ENCODE results near the gene MICU2.

The MICU2 gene, protein sequence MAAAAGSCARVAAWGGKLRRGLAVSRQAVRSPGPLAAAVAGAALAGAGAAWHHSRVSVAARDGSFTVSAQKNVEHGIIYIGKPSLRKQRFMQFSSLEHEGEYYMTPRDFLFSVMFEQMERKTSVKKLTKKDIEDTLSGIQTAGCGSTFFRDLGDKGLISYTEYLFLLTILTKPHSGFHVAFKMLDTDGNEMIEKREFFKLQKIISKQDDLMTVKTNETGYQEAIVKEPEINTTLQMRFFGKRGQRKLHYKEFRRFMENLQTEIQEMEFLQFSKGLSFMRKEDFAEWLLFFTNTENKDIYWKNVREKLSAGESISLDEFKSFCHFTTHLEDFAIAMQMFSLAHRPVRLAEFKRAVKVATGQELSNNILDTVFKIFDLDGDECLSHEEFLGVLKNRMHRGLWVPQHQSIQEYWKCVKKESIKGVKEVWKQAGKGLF

DNA sequence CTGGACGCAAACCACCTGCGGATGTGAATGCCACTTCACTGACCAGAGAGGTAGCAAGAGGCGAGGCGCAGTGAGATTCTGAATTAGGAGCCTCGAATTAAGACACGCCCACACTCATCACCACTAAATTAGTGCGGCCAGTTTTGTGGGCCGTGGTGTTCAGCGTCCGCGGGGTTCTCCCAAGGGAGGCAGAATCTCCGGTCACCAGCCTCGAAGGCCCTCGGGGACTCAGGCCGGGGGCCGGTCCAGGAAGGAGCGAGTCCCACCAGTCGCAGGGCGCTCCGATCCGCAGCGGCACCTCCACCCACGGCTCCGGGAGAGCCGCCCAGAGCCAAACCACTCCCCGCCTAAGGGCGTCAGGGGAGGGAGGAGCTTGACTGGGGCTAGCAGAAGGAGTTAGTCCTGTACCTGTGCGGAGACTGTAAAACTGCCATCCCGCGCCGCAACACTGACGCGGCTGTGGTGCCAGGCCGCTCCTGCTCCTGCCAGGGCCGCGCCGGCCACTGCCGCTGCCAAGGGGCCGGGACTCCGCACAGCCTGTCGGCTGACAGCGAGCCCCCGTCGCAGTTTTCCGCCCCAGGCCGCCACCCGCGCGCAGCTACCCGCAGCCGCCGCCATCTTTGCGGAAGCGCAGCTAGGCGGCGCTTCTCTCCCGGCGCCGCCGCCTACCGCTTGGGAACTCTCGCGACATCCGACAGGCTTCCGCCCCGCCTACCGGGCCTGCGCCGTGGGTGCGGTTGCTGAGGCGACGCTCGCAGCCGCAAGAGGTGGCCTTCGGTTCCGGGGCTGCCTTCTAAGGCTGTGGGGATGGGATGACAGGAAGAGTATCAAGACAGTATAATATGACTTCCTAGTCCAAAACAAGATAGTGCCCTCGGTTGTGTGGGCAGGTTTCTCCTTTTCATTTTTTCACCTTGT, at the start of gene MICU2:
Gene MICU2, minus strand, starts transcription at position 640 of the 918 bp plus-strand sequence. Its CDS starts 22 bp downstream, at position 618.
- no peaks in the 10 kb centered on the region for H3K9me3 ChIP-seq (ENCODE audit: control insufficient read depth, insufficient read depth, low read length)
- peak within 1 kb of the TSS; percentile 93 for H3K9ac ChIP-seq (ENCODE audit: low read depth, low read length)
- H3K4me3 ChIP-seq (ENCODE audit: low read depth, low read length) = peak within 1 kb of the TSS; percentile 92
- H3K4me1 ChIP-seq (ENCODE audit: control insufficient read depth, insufficient read depth, low read length) = peaks cover 4% of the 10 kb centered on the region
- H3K36me3 ChIP-seq (ENCODE audit: control insufficient read depth, insufficient read depth, low read length) = no peaks in the 10 kb centered on the region
- peaks cover 4% of the 10 kb centered on the region for H3K27me3 ChIP-seq (ENCODE audit: control insufficient read depth, insufficient read depth, low read length)

GRCh38 chr13:21641629-21642028, 37.7 kb upstream of the MICU2 start:
- Histone ChIP-seq H3K4me1 (ENCODE audit: control insufficient read depth, insufficient read depth, low read length) (no peaks in the 10 kb centered on the region), H3K36me3 (ENCODE audit: control insufficient read depth, insufficient read depth, low read length) (no peaks in the 10 kb centered on the region), H3K27me3 (ENCODE audit: control insufficient read depth, insufficient read depth, low read length) (no peaks in the 10 kb centered on the region), H3K9ac (ENCODE audit: low read depth, low read length) (no peak overlapping the region), H3K4me3 (ENCODE audit: low read depth, low read length) (no peak overlapping the region), H3K9me3 (ENCODE audit: control insufficient read depth, insufficient read depth, low read length) (no peaks in the 10 kb centered on the region)

- H3K9ac ChIP-seq (ENCODE audit: low read depth, low read length) = no peak overlapping the region
- H3K4me1 ChIP-seq (ENCODE audit: control insufficient read depth, insufficient read depth, low read length) = no peaks in the 10 kb centered on the region
- no peak overlapping the region for H3K4me3 ChIP-seq (ENCODE audit: low read depth, low read length)
- H3K36me3 ChIP-seq (ENCODE audit: control insufficient read depth, insufficient read depth, low read length) = no peaks in the 10 kb centered on the region
- no peaks in the 10 kb centered on the region for H3K27me3 ChIP-seq (ENCODE audit: control insufficient read depth, insufficient read depth, low read length)
- H3K9me3 ChIP-seq (ENCODE audit: control insufficient read depth, insufficient read depth, low read length) = no peaks in the 10 kb centered on the region
Measured at GRCh38 chr13:21639561-21639960, 35.6 kb upstream of the MICU2 start.

GRCh38 chr13:21638319-21639282, 34.6 kb upstream of the MICU2 start:
- H3K4me3 ChIP-seq (ENCODE audit: low read depth, low read length) = no peak overlapping the region

DNA sequence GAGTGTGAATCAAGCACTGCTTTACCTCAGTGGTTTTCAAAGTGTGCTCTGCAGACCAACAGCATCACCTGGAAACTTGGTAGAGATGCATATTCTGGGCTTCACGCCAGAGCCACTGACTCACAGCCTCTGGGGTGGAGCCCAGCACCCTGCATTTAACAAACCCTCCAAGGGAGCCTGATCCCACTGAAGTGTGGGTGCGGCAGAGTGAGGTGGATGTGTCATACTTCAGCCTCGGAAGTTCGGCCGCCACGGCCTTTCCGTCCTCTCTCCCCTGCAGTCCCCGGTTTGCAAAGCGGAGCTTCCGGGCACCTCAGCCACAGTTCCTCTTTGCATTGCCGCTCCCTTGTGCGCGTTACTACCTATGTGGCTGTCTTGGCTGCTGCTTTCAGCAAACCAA, 33.3 kb upstream of the MICU2 start:
- Histone ChIP-seq H3K4me1 (ENCODE audit: control insufficient read depth, insufficient read depth, low read length) (no peaks in the 10 kb centered on the region), H3K4me3 (ENCODE audit: low read depth, low read length) (no peak overlapping the region), H3K27me3 (ENCODE audit: control insufficient read depth, insufficient read depth, low read length) (no peaks in the 10 kb centered on the region), H3K9ac (ENCODE audit: low read depth, low read length) (no peak overlapping the region), H3K9me3 (ENCODE audit: control insufficient read depth, insufficient read depth, low read length) (no peaks in the 10 kb centered on the region), H3K36me3 (ENCODE audit: control insufficient read depth, insufficient read depth, low read length) (no peaks in the 10 kb centered on the region)

More at GRCh38 chr13:21638319-21639282, 34.6 kb upstream of the MICU2 start:
- Histone ChIP-seq H3K27me3 (ENCODE audit: control insufficient read depth, insufficient read depth, low read length) (no peaks in the 10 kb centered on the region), H3K4me1 (ENCODE audit: control insufficient read depth, insufficient read depth, low read length) (no peaks in the 10 kb centered on the region), H3K9me3 (ENCODE audit: control insufficient read depth, insufficient read depth, low read length) (no peaks in the 10 kb centered on the region), H3K36me3 (ENCODE audit: control insufficient read depth, insufficient read depth, low read length) (no peaks in the 10 kb centered on the region), H3K9ac (ENCODE audit: low read depth, low read length) (no peak overlapping the region)

- no peaks in the 10 kb centered on the region for H3K27me3 ChIP-seq (ENCODE audit: control insufficient read depth, insufficient read depth, low read length)
- H3K9ac ChIP-seq (ENCODE audit: low read depth, low read length) = no peak overlapping the region
- no peaks in the 10 kb centered on the region for H3K9me3 ChIP-seq (ENCODE audit: control insufficient read depth, insufficient read depth, low read length)
- no peak overlapping the region for H3K4me3 ChIP-seq (ENCODE audit: low read depth, low read length)
- H3K4me1 ChIP-seq (ENCODE audit: control insufficient read depth, insufficient read depth, low read length) = no peaks in the 10 kb centered on the region
- no peaks in the 10 kb centered on the region for H3K36me3 ChIP-seq (ENCODE audit: control insufficient read depth, insufficient read depth, low read length)
Measured at GRCh38 chr13:21636656-21637055, 32.7 kb upstream of the MICU2 start.

- no peaks in the 10 kb centered on the region for H3K4me1 ChIP-seq (ENCODE audit: control insufficient read depth, insufficient read depth, low read length)
- no peak overlapping the region for H3K4me3 ChIP-seq (ENCODE audit: low read depth, low read length)
- no peaks in the 10 kb centered on the region for H3K36me3 ChIP-seq (ENCODE audit: control insufficient read depth, insufficient read depth, low read length)
- H3K9me3 ChIP-seq (ENCODE audit: control insufficient read depth, insufficient read depth, low read length) = no peaks in the 10 kb centered on the region
- H3K9ac ChIP-seq (ENCODE audit: low read depth, low read length) = no peak overlapping the region
- H3K27me3 ChIP-seq (ENCODE audit: control insufficient read depth, insufficient read depth, low read length) = no peaks in the 10 kb centered on the region
Measured at GRCh38 chr13:21632196-21632595, 28.2 kb upstream of the MICU2 start.

DNA sequence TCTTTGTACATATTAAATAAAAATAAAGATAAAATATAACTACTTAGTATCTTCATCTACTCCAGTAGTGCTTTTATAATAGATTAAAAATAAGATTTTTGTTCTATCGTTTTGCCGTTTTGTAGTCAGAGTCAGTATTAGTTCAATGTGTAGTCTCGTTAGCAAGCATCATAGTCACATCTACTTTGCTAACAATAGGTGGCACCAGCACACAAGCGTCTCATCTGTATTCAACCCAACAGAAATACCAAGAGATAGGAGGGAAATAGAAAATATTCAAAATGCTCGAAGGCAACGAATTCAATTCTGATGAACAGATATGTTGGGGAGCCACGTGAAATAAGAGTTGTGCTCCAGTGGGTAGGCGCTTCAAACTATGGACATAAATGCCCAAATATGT, 21.4 kb upstream of the MICU2 start:
- H3K27me3 ChIP-seq (ENCODE audit: control insufficient read depth, insufficient read depth, low read length) = no peaks in the 10 kb centered on the region
- no peaks in the 10 kb centered on the region for H3K9me3 ChIP-seq (ENCODE audit: control insufficient read depth, insufficient read depth, low read length)

DNA sequence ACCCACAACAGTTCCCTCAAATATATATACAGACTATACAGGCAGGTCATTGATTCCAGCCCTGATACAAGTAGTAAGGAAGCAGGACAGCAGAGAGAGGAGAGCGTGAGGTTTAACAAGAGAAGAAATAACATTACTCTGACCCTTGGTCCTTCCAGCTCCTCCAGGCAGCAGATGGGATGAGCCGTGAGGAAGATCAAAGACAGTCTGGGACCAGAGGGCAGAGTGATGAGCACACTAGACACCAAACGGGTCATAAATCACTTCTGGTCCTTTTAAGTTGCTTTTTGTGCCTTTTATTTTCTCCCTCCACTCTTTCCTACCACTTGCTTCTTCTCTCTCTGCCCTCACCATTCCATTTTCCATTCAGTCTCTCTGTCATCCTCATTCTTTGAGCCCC, 16.9 kb upstream of the MICU2 start:
- H3K36me3 ChIP-seq (ENCODE audit: control insufficient read depth, insufficient read depth, low read length) = no peaks in the 10 kb centered on the region
- H3K4me3 ChIP-seq (ENCODE audit: low read depth, low read length) = no peak overlapping the region
- H3K4me1 ChIP-seq (ENCODE audit: control insufficient read depth, insufficient read depth, low read length) = no peaks in the 10 kb centered on the region
- H3K9me3 ChIP-seq (ENCODE audit: control insufficient read depth, insufficient read depth, low read length) = no peaks in the 10 kb centered on the region
- no peaks in the 10 kb centered on the region for H3K27me3 ChIP-seq (ENCODE audit: control insufficient read depth, insufficient read depth, low read length)
- no peak overlapping the region for H3K9ac ChIP-seq (ENCODE audit: low read depth, low read length)

More for the DNA sequence above, 21.4 kb upstream of the MICU2 start:
- no peaks in the 10 kb centered on the region for H3K36me3 ChIP-seq (ENCODE audit: control insufficient read depth, insufficient read depth, low read length)
- no peak overlapping the region for H3K4me3 ChIP-seq (ENCODE audit: low read depth, low read length)
- no peak overlapping the region for H3K9ac ChIP-seq (ENCODE audit: low read depth, low read length)
- no peaks in the 10 kb centered on the region for H3K4me1 ChIP-seq (ENCODE audit: control insufficient read depth, insufficient read depth, low read length)

- Histone ChIP-seq H3K4me1 (ENCODE audit: control insufficient read depth, insufficient read depth, low read length) (no peaks in the 10 kb centered on the region), H3K9ac (ENCODE audit: low read depth, low read length) (no peak overlapping the region), H3K36me3 (ENCODE audit: control insufficient read depth, insufficient read depth, low read length) (no peaks in the 10 kb centered on the region), H3K27me3 (ENCODE audit: control insufficient read depth, insufficient read depth, low read length) (no peaks in the 10 kb centered on the region), H3K4me3 (ENCODE audit: low read depth, low read length) (no peak overlapping the region), H3K9me3 (ENCODE audit: control insufficient read depth, insufficient read depth, low read length) (no peaks in the 10 kb centered on the region)
Measured at GRCh38 chr13:21619633-21620220, 15.8 kb upstream of the MICU2 start.

- Histone ChIP-seq H3K9ac (ENCODE audit: low read depth, low read length) (no peak overlapping the region), H3K36me3 (ENCODE audit: control insufficient read depth, insufficient read depth, low read length) (no peaks in the 10 kb centered on the region), H3K27me3 (ENCODE audit: control insufficient read depth, insufficient read depth, low read length) (no peaks in the 10 kb centered on the region), H3K9me3 (ENCODE audit: control insufficient read depth, insufficient read depth, low read length) (no peaks in the 10 kb centered on the region), H3K4me1 (ENCODE audit: control insufficient read depth, insufficient read depth, low read length) (no peaks in the 10 kb centered on the region), H3K4me3 (ENCODE audit: low read depth, low read length) (no peak overlapping the region)
Measured at GRCh38 chr13:21616880-21617279, 12.9 kb upstream of the MICU2 start.
